IPS-18c (cell line): Measurements from ENCODE around the gene TPP1.

Experiments
- H3K4me3 ChIP-seq: 2 replicates; pipeline ENCODE4 v1.7.0; 2013; ENCODE audit warnings: low read depth, mild to moderate bottlenecking, low read length, moderate library complexity; ENCODE audit not compliant: insufficient read depth
- H3K9me3 ChIP-seq: one replicate; pipeline ENCODE4 v1.6.1; 2013; ENCODE audit warnings: mild to moderate bottlenecking, low read length, moderate library complexity; ENCODE audit not compliant: control insufficient read depth, insufficient read depth

TPP1 gene

GRCh38 chr11:6608011-6608410 lies 11.2 kb downstream of the TPP1 start:
- Histone ChIP-seq H3K9me3 (no peaks in the 10 kb centered on the region), H3K4me3 (no peak overlapping the region)

DNA sequence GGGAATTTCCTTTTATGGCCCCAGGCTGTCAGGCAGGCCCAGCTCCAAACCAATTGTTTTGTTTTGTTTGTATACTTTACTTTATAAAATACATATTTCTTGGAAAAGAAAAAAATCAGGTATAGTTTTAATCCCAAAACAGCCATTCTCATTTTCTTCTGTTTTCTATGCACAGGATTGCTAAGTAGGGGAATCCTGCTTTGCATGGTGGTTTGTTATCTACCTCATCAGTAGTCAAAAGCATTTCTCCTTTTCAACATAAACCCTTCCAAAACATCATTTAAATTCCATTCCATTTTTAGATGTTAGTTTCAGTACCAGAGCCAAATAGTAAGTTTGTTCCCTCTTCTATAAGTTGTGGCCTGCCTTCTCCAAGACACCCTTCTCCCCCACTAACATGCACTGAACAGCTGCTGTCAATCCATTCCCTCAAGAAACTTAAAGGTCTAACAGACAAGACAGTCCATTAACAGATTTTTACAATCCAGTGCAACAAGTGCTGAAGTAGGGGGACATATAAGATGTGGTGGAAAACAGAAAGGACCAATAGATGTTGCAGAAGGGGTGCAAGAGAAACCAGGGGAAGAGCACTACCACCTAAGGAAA lies 11.9 kb downstream of the TPP1 start:
- H3K9me3 ChIP-seq, result no peaks in the 10 kb centered on the region
- H3K4me3 ChIP-seq, result no peak overlapping the region

DNA sequence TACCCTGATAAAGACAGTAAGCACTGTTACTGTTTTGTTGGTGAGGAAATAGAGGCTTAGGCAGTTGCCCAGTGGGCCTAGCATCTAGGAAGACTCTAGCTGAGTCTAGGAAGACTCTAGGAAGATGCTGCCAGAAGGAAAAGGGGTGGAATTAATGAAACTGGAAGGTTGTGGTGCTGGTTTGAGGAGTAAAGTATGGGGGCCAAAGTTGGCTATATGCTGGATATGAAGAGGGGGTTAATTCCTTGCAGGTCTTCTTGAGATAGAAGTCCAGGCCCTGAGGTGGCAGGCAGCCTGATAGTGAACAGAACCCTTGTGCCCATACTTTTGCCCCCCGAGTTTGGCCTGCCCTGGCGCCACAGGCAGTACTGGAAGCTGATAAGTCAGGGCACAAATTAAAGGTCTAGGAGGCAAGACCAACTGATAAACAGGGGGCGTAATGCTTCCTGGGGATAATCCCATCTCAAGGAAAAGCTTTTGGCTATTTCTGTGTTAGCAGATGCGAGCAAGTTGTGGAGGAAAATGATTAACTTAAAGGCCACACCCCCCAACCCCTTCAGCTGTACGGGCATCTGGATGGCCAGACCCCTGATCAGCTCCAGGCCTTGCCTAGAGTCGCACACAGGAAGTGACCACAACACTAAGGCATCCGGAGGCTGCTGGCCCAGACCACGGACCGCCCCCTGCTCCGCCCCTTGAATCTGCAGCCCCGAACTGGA lies 12.6 kb downstream of the TPP1 start:
- no peaks in the 10 kb centered on the region for H3K9me3 ChIP-seq
- peak overlapping the region; percentile 16; the same call in 1 of the 2 replicates for H3K4me3 ChIP-seq

DNA sequence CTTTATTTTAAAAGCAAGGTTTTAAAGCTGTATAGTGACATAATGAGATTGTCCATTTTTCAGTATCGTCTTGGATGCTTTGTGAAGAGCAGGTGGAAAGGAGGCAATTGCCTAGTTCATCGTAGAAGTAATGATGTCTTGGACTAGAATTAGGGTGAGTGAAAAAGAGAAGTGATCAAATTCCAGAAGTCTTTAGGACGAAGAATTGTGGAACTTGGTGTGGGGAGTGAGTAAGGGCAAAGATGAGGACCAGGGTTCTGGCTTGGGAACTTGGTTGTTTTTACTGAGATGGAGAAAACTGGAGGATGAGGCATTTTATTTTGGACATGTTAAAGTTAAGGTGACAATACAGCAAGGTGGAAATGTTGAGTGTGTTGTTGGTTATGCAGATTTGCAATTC lies 14.4 kb downstream of the TPP1 start:
- H3K9me3 ChIP-seq, result no peaks in the 10 kb centered on the region

GRCh38 chr11:6604081-6604626 lies 15.1 kb downstream of the TPP1 start:
- H3K4me3 ChIP-seq, result peak overlapping the region; percentile 96
- H3K9me3 ChIP-seq, result no peaks in the 10 kb centered on the region

More for the DNA sequence above, 14.4 kb downstream of the TPP1 start:
- H3K4me3 ChIP-seq, result peak overlapping the region; percentile 96

- H3K9me3 ChIP-seq, result no peaks in the 10 kb centered on the region
- H3K4me3 ChIP-seq, result peak within 1 kb of the TSS; percentile 96
Observed at GRCh38 chr11:6603287-6604080, 15.7 kb downstream of the TPP1 start, which contains the start of the genes ILK and RRP8. ILK (plus strand) TSS chr11:6603774; CDS start chr11:6604272, 498 bp downstream. RRP8 (minus strand) TSS chr11:6603616; CDS start chr11:6603502, 114 bp downstream.

- no peaks in the 10 kb centered on the region for H3K9me3 ChIP-seq
- peak overlapping the region; percentile 96 for H3K4me3 ChIP-seq
Observed at GRCh38 chr11:6602096-6602940, 16.9 kb downstream of the TPP1 start.

DNA sequence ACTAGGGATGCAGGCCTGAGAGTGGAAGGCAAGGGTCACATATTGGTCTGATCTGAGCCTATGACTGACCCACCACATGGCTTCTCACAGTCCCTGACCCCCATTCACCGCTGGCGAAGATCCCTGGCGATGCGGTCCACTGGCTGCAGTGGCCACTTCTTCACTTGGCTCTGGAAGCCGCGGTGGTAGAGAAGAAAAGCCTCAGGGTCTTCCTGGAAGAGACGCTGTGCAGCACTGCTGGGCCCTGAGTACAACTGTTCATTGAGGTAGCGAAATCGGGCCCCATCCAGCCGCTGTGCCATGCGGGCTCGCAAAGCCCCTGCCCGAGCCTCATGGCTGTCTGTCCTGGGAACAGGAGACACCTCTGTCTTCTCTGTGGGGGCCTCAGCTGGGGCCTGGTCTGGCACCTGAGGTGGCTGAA lies 18.2 kb downstream of the TPP1 start:
- no peaks in the 10 kb centered on the region for H3K9me3 ChIP-seq
- no peak overlapping the region for H3K4me3 ChIP-seq

DNA sequence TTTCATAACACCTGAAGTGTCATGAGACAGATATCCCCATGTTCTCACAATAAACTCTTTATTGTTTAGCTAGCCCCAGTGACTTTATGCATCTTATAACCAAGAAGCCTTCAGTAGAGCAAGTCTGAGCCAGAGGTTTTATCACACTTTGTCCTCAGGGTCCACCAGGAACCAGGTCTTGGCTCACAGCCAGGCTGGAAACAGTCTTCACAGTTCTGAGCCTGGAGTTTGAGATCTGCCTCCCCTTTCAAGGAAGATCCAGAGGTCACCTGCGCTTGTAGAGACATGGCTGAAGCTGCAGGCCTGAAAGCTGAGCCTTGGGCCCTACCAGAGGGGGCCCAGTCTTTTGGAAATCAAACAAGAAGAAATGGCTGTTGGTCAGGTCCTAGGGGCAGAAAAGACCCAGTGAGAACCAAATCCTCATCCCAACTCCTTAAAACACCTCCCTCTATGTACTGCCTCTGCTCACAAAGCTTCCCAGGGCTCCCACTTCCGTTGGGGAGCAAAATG lies 19.3 kb downstream of the TPP1 start:
- no peaks in the 10 kb centered on the region for H3K9me3 ChIP-seq
- no peak overlapping the region for H3K4me3 ChIP-seq

- Histone ChIP-seq H3K4me3 (no peak overlapping the region), H3K9me3 (no peaks in the 10 kb centered on the region)
Observed at GRCh38 chr11:6599449-6599848, 19.8 kb downstream of the TPP1 start.

DNA sequence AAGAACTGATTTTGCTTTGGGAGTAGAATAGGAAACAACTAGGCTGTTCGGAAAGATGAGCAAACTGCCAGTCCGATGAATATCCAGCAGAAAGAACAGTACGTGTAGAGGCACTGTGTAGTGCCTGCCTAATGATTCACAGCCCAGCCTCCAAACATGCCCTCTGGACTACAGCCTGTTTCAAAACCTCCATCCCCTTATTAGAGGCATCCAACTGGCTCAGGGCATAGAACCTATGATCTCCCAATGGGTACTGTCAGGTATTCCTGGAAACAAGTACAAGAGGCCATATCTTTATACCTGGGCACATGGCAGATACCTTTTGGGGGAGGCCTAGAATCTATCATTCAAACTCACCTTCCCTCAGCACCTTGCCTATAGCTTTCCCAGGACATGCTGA lies 20.7 kb downstream of the TPP1 start:
- Histone ChIP-seq H3K4me3 (no peak overlapping the region), H3K9me3 (no peaks in the 10 kb centered on the region)

DNA sequence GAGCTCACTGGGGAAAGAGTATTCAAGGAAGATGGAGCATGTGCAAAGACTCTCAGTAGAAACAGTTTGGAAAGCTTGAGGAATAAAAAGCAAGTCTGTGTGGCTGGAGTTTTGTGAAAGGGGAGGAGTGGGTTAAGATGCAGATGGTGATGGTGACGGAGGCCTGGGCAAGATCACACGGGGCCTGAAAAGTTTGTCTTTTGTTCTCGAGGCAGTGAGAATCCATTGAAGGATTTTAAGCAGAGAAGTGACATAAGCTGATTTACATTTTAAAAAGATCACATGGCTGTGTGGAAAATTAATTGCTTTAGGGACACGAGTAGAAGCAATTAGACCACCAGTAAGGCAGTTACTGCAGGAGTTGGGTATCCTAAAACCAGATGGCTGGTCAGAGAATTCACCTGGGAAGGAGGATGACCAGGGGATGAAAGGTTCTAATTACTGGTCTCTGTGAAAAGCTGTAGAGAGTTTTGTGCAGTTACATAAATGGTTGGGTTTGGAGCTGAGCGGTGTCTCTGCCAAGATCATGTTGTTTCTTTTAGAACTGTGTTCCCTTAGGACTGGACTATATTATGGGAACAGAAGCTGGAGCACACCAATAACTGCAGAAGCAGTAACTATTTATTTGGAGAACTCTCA lies 22.9 kb downstream of the TPP1 start:
- no peak overlapping the region for H3K4me3 ChIP-seq
- no peaks in the 10 kb centered on the region for H3K9me3 ChIP-seq

DNA sequence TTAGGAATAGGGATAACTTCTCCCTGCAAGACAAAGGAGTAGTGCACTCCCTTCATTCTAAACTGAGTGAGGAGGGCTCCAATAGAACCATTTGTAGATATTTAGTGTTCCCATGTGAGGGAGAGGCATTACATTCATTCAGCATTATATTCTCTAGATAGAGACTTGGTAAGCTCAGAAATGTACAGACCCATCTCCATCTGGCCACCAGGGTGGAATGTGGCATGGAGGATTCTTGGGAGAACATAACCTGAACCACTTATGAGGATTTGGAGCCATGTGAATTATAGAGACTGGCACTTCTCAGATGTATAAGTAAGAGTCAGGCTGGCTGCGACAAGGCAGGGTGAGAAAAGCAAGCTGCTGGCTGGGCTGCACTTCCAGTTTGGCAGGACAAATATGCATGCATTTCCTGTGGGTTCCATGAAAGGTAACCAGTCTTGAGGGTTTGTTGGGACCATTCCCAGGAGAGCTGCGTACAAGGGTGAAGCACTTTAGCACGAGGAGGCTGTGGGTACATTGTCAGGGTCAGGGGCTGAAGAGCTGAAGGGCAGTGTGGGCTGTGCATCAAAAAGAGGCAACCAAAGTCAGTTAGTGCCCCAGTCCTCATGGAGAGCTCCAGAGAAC lies 25.0 kb downstream of the TPP1 start:
- Histone ChIP-seq H3K9me3 (no peaks in the 10 kb centered on the region), H3K4me3 (no peak overlapping the region)

- H3K9me3 ChIP-seq, result peaks cover 2% of the 10 kb centered on the region
- no peak overlapping the region for H3K4me3 ChIP-seq
Observed at GRCh38 chr11:6588018-6588417, 31.2 kb downstream of the TPP1 start.

GRCh38 chr11:6587360-6587953 lies 31.8 kb downstream of the TPP1 start:
- H3K4me3 ChIP-seq, result no peak overlapping the region
- peaks cover 2% of the 10 kb centered on the region for H3K9me3 ChIP-seq
